ENCODE measurements around the gene ARHGAP4.

Gene ARHGAP4

DNA sequence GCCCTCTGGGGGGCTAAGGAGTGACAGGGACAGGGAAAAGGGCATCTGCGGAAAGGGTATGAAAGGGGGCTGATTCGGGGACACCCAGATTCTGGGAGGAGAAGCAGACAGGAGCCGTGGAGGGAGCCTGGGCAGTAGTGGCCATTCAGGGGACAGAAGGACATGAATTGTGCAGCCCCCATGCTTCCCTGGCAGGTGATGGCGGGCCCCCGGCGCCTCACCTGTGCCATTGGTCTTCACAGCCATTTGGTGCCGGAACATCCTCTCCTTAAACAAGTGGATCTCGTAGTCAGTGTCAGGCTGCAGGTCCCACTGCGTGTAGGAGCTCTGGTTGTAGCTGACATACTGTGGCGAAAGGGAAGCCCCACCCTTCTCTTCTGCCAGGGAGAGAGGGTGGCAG is 62.0 kb downstream of the ARHGAP4 start:
- no peak for DNase-seq

- DNase-seq, result no peak
Observed at GRCh38 chrX:153863251-153863991, 62.6 kb downstream of the ARHGAP4 start.

DNA sequence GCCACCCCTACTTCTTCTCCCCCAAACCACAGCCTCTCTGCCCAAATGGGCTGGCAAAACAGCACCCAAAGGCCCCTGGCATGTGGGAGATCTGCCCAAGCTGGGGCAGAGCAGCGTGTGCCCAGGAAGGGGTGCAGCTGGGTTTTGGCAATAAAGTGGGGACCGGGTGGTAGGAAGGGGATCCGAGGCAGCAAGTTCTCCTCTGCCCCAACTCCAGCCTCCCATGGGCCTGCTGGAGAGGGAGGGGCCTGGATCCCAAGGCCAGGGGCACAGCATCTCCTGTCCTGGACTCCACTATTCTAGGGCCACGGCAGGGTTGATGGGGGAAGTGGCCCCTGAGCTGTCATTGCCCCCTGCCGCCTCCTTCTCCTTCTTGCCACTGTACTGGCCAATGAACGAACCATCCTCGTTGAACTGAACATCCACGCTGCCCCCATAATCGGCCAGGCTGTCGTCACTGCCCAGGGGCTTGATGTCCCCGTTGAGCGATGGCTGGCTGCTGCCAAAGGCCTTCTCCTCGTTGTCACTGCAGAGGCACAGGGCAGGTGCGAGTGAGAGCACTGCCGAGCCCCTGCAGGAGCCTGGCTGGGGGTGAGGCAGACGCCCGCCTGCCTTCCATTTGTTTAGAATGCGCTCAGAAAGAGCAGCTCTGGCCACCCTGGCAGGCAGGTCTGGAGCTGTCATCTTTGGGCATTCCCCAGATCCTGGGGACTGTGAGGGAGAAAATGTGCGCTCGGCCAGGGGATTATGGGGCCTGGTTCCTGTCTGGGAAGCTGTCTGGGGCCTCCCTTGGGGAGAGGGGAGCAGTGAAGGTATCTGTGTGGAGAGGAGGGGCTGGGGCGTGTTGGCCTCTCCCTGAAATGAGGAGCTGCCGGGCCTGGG is 63.5 kb downstream of the ARHGAP4 start:
- no peak for DNase-seq

DNA sequence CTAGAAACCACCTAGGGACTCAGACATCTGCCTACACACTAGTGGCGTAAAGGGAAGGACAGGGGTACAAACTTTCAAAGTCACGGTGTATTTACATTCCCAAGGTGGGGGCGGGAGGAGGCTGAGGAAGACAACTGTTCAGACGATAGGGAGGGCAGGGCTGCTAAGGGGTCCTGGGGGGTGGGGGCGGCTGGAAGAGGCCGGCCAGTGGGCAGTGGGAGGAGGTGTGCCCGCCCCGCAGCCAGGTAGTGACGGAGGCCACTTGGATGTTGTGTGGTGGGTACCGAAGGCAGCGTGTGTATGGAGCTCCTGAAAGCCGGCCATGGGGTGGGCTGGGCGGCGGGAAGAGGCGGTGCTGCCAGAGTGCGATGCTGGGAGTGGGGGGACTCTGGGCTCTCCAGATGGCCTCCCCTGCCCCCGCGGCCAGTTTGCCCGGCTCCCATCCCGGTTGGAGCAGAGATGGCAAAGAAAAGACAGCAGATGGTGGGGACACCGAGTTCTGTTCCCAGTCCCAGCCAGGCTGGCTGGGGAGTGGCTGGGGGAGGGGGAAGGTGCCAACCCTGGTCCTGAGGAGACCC is 64.2 kb downstream of the ARHGAP4 start:
- DNase-seq, result no peak

- DNase-seq, result no peak
Observed at GRCh38 chrX:153861151-153861550, 64.9 kb downstream of the ARHGAP4 start.

Measured in DMS79 (cell line).